Measurements from ENCODE around the gene PMS1.
"Not testable (repeated sequence)": the region's sequence is repeated elsewhere in the genome, so short reads cannot be mapped to it uniquely, and the experiment has no call there.

The PMS1 gene

GRCh38 chr2:189783927-189784867 is at the start of gene PMS1, which contains the start of gene ORMDL1:
TSS of gene PMS1 (plus strand) at chr2:189784450. CDS start at chr2:189791810, 7,360 bp downstream.
TSS of gene ORMDL1 (minus strand) at chr2:189784339. CDS start at chr2:189782595, 1,744 bp downstream.
- DNase-seq (ENCODE audit: low read depth), result peak; percentile 78

- DNase-seq (ENCODE audit: low read depth), result no peak
Measured at GRCh38 chr2:189751080-189751658, 33.1 kb upstream of the PMS1 start.

GRCh38 chr2:189756311-189756952 is 27.8 kb upstream of the PMS1 start:
- DNase-seq (ENCODE audit: low read depth), result no peak

- DNase-seq (ENCODE audit: low read depth), result not testable (repeated sequence)
Measured at GRCh38 chr2:189760154-189760553, 24.1 kb upstream of the PMS1 start.

- no peak for DNase-seq (ENCODE audit: low read depth)
Measured at GRCh38 chr2:189762229-189762550, 22.1 kb upstream of the PMS1 start.

GRCh38 chr2:189762551-189763298 is 21.5 kb upstream of the PMS1 start, which contains the start of gene OSGEPL1:
TSS of gene OSGEPL1 (minus strand) at chr2:189762792. CDS start at chr2:189761640, 1,152 bp downstream.
- DNase-seq (ENCODE audit: low read depth), result peak; percentile 64

- DNase-seq (ENCODE audit: low read depth), result no peak
Measured at GRCh38 chr2:189763908-189764661, 20.2 kb upstream of the PMS1 start.

GRCh38 chr2:189770590-189771322 is 13.5 kb upstream of the PMS1 start:
- no peak for DNase-seq (ENCODE audit: low read depth)

GRCh38 chr2:189772212-189772611 is 12.0 kb upstream of the PMS1 start:
- no peak for DNase-seq (ENCODE audit: low read depth)

GRCh38 chr2:189782221-189782671 is 2.0 kb upstream of the PMS1 start:
- DNase-seq (ENCODE audit: low read depth), result no peak

- DNase-seq (ENCODE audit: low read depth), result no peak
Measured at GRCh38 chr2:189783451-189783926, 761 bp upstream of the PMS1 start.

GRCh38 chr2:189791338-189792042 is 7.2 kb downstream of the PMS1 start:
- DNase-seq (ENCODE audit: low read depth), result no peak

GRCh38 chr2:189794310-189794709 is 10.1 kb downstream of the PMS1 start:
- no peak for DNase-seq (ENCODE audit: low read depth)

- no peak for DNase-seq (ENCODE audit: low read depth)
Measured at GRCh38 chr2:189797902-189798301, 13.7 kb downstream of the PMS1 start.

- DNase-seq (ENCODE audit: low read depth), result no peak
Measured at GRCh38 chr2:189798312-189799029, 14.2 kb downstream of the PMS1 start.

- DNase-seq (ENCODE audit: low read depth), result no peak
Measured at GRCh38 chr2:189799030-189799331, 14.7 kb downstream of the PMS1 start.

- DNase-seq (ENCODE audit: low read depth), result no peak
Measured at GRCh38 chr2:189799531-189799930, 15.3 kb downstream of the PMS1 start.

- no peak for DNase-seq (ENCODE audit: low read depth)
Measured at GRCh38 chr2:189802396-189802912, 18.2 kb downstream of the PMS1 start.

GRCh38 chr2:189803431-189803830 is 19.2 kb downstream of the PMS1 start:
- DNase-seq (ENCODE audit: low read depth), result no peak
